Right renal cortex interstitium (tissue), 3 donors: Measurements from ENCODE around the gene LPCAT1. TPM values are rescaled to one million over a fixed set of nuclear protein-coding genes. Genes with fewer than 3 reads are reported as not detected.
"Not testable (repeated sequence)": the region's sequence is repeated elsewhere in the genome, so short reads cannot be mapped to it uniquely, and the experiment has no call there.

Source experiments
- DNase-seq, 3 donors: peaks; one replicate each; pipeline ENCODE4 v3.0.0-alpha.2; 2013; ENCODE audit warnings: low read depth in 3 of 3, low spot score in 2 of 3
- polyA plus RNA-seq, 3 donors: library from polyadenylated mRNA; unstranded; fragments of 120-200 nt; gene quantifications; one replicate each; pipeline ENCODE4 v1.2.1, GENCODE V29; 2013; ENCODE audit not compliant: insufficient read length in 3 of 3

The LPCAT1 gene
- polyA plus RNA-seq, 3 donors: 37.5 to 48.9 (median 43.4) TPM

GRCh38 chr5:1543398-1544293, 19.9 kb upstream of the LPCAT1 start:
- no peak for DNase-seq

- no peak for DNase-seq
These were observed 19.0 kb upstream of the LPCAT1 start for GRCh38 chr5:1542781-1543180.

DNA sequence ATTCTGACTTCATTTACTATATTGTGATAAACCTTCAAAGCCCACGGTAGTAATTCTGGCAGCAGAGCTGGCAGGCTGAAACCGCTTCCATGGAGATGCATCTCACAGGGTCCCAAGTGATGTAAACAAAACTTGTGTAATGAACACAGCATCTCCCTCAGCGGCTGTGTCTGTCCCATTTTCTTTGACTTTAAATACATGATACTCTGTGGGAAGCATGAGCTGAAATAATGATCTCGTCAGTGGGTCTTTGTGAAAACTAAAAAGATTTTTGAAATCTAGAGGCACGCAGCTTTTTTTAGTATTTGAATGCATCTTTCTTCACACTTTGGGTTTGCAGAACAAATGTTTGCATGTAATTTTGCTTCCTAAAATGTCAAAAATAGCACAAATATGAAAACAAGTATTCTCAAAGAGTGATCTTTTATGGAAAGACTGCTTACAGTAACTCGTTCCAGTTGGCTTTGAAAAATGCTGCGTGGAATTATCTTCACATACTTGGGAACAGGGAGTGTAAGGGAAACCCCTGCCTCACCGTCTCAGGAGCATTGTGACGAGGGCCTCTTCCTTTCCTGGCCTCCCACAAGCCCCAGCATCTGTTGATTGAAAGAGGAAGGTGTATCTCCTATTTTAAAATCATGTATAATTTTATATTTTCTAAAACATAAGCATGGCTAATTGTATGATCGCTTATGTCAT, 18.1 kb upstream of the LPCAT1 start:
- DNase-seq: no peak

- no peak for DNase-seq
These were observed 17.3 kb upstream of the LPCAT1 start for GRCh38 chr5:1540831-1541701.

DNA sequence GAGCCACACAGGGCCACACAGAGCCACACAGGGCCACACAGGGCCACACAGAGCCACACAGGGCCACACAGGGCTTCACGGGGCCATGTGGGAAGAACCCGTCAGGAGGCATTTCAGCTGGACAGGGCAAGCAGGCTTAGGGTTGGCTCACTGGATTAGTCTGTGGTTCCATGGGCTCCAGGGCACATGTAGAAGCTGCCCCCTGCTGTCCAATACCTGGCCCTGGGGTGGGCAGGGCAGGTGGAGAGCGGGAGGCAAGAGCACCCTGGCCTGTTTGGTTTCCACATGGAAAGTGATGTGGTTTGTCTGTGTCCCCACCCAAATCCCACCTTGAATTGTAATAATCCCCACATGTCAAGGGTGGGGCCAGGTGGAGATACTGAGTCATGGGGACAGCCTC, 16.4 kb upstream of the LPCAT1 start:
- no peak for DNase-seq

GRCh38 chr5:1539393-1540161, 15.8 kb upstream of the LPCAT1 start:
- DNase-seq: not testable (repeated sequence)

GRCh38 chr5:1538741-1539392, 15.1 kb upstream of the LPCAT1 start:
- DNase-seq: no peak

DNA sequence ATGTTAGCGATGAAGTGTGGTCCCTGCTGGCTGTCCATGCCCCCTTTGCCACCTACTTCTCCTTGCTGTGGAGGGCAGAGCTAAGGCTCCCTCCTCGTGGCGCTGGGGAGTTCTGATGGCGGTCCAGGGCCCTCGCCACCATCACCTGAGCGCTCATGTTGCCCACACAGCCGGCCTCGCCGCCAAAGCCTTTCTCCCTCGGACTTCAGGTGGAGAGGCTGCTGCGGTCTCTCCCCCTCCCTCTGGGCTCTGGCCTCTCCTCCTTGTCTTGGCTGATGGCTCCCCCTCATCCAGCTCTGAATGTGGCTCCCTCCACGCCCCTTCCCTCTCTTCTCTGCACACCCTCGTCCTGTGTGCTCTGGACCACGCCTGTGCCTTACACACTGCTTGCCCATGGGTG, 14.5 kb upstream of the LPCAT1 start:
- no peak for DNase-seq

DNA sequence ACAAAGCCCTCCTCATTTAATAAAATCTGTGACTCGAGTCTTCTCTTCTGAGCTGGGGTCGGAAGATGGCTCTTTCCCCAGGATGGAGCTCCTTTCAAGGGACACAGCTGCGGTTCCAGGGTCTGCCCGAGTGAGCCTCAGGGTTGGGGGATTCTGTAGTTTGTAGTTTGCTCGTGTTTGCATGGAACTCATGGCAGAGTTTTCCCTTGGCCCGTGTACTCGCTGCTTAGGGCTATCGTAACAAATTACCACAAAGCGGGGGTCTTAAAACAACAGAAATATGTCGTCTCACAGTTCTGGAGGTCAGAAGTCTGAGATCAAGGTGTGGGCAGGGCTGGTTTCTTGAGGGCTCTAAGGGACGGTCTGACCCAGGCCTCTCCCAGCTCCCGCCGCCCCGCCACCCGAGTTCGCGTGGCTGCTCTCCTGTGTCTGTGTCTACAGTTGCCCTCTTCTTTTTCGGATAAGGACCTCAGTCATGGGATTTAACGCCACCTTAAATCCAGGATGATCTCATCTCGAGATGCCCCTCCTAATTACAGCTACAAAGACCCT, 13.9 kb upstream of the LPCAT1 start:
- no peak for DNase-seq

- DNase-seq: no peak
These were observed 13.3 kb upstream of the LPCAT1 start for GRCh38 chr5:1536871-1537602.

DNA sequence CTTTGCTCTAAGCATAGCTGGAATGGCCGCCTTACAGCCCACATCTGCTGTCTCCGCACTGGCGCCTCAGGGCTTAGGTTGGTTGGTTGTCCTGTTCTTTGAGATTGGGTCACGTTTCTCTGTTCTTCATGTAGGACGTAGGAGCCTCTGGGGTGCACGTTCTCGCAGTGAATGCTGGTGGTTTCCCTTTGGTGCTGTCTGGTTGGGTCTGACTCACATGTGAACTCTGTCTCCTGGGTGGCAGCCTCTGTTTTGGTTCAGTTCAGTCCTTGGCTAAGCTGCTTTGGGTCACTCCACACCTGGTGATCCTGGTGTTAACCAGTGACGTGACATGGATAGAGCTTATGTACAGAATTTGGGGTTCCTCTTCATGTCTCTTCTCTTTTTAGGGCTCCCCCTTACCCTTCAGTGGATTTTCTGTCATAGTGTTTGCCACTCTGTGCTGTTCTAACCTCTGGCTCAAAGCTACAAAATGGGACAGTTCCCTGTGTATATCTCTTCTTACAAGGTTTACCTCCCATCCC, 12.6 kb upstream of the LPCAT1 start:
- DNase-seq: no peak

- no peak for DNase-seq
These were observed 11.9 kb upstream of the LPCAT1 start for GRCh38 chr5:1535646-1536045.

- DNase-seq: no peak
These were observed 8.6 kb upstream of the LPCAT1 start for GRCh38 chr5:1532384-1532783.

- DNase-seq: no peak
These were observed 5.7 kb upstream of the LPCAT1 start for GRCh38 chr5:1529498-1529897.

DNA sequence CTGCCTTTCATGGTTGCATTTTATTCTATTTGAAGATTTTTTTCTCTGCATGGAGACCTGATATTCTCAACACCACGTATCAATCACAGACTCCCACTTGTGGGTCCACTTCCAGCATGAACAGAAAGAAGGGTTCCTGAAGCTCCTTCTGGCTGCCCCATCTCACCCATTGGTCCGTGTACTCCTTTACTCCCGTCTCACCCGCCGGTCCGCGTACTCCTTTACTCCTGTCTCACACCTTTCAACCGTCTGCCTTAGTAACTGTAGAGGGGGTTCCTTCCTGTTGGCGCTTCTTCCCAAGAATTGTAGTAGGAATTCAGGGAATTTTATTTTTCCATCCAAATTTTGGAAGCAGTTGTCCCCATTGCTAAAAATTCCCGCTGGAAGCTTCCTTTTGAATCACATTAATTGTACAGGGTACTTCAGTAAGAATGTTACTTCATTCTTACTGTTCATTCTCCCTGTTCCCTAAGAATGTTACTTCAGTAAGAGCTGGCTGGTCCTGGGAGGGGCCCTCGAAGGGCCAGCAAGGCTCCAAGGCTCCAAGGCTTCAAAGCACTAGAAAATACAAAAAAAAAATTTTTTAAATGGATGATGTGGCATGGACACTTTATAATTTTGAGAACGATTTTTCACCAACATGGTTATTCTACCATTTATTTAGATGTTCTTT, 3.9 kb upstream of the LPCAT1 start:
- DNase-seq: no peak

DNA sequence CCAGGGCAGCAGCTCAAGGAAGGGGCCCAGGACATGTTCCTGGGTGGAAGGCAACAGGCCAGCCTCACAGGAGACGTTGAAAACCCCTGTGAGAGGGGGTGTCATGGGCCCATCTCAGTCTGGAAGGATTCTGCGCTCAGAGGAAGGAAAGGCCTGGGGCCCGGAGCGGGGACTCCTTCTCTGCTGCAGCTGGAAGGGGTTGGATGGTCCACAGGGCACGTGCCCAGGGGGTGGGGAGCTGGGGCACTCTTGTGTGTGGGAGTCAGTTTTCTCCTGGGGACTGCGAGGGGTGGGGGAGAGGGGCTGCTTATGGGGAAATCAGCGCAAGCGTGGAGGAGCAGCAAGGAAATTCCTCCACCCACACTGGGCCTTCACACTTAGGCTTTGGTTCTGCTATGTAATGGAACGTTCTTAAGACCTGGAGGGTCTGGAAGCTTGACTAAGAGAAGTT, 2.9 kb upstream of the LPCAT1 start:
- no peak for DNase-seq

DNA sequence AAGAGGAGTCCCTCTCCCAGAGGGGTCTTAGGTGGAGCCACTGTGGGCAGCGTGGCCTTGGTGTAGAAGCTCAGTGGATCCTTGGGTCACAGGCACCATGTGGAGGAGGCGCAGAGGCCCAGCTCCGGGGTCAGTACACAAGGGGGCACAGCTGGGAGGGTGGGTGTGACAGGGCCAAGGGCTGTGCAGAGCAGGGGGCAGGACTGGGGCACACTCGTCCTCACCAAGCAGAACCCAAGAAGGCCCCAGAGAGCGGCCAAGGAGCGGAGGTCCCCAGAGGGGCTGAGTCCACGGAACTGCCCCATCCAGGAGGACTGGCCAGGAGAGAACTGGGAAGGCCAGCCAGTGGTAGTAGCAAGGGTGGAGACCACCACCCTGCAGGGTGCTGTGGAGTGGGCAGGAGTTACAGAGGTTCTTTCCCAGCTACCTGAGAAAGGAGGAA, 2.5 kb upstream of the LPCAT1 start:
- no peak for DNase-seq

DNA sequence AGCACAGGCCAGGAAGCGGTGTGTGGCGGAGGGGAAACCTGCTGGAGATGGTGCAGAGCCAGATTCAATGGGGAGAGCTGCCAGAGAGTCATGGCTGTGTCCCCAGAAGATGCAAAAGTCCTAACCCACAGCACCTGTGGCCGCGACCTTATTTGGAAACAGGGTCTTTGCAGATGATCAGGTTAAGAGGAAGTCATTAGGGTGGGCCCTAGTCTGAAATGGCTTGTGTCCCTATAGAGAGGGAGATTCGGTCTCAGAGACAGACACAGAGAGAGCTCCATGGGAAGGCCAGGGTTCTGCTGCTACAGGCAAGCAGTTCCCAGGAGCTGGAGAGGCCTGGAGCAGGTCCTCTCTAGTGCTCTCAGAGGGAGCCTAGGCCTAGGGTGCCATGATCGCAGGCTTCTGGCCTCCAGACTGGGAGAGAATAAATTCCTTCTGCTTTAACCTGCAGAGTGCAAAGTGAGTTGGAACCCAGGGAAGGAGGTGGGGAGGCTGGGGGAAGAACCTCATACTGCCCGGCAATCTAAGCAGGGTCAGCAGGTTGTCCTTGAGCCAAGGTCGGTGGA, 1.9 kb upstream of the LPCAT1 start:
- DNase-seq: no peak
